GM19324 (cell line): ENCODE results near the gene LCE3E.
"Not testable (repeated sequence)": the region's sequence is repeated elsewhere in the genome, so short reads cannot be mapped to it uniquely, and the experiment has no call there.

Experiments
- ATAC-seq: cut with Tn5 transposase; IDR thresholded peaks from one replicate; pipeline ENCODE4 v1.9.1; 2021; ENCODE audit warnings: mild to moderate bottlenecking, moderate library complexity; ENCODE audit not compliant: unreplicated experiment, low FRiP score

The LCE3E gene

GRCh38 chr1:152566681-152567080 is at the start of gene LCE3E:
Gene LCE3E (minus strand): TSS chr1:152566780. CDS start chr1:152566208, 572 bp downstream.
- ATAC-seq, result no peak

- no peak for ATAC-seq
Measured at GRCh38 chr1:152613511-152613910, 46.9 kb upstream of the LCE3E start, which contains the start of gene LCE3B. Gene LCE3B (plus strand): TSS chr1:152613811. CDS start chr1:152613811, 0 bp downstream.

GRCh38 chr1:152599934-152600333 is 33.4 kb upstream of the LCE3E start, which contains the start of gene LCE3C:
Gene LCE3C (plus strand): TSS chr1:152600234. CDS start chr1:152600732, 498 bp downstream.
- no peak for ATAC-seq

- ATAC-seq, result no peak
Measured at GRCh38 chr1:152596986-152597385, 30.4 kb upstream of the LCE3E start.

GRCh38 chr1:152585586-152585985 is 19.0 kb upstream of the LCE3E start:
- ATAC-seq, result no peak

GRCh38 chr1:152582647-152583046 is 16.1 kb upstream of the LCE3E start:
- no peak for ATAC-seq

- ATAC-seq, result no peak
Measured at GRCh38 chr1:152580433-152580832, 13.9 kb upstream of the LCE3E start, which contains the start of gene LCE3D. Gene LCE3D (minus strand): TSS chr1:152580516. CDS start chr1:152579936, 580 bp downstream.

- not testable (repeated sequence) for ATAC-seq
Measured at GRCh38 chr1:152579526-152579925, 12.9 kb upstream of the LCE3E start.

- no peak for ATAC-seq
Measured at GRCh38 chr1:152577168-152577567, 10.6 kb upstream of the LCE3E start.

- no peak for ATAC-seq
Measured at GRCh38 chr1:152565535-152566215, 905 bp downstream of the LCE3E start.

- ATAC-seq, result no peak
Measured at GRCh38 chr1:152565115-152565514, 1.5 kb downstream of the LCE3E start.

- not testable (repeated sequence) for ATAC-seq
Measured at GRCh38 chr1:152548358-152548757, 18.2 kb downstream of the LCE3E start.

- ATAC-seq, result no peak
Measured at GRCh38 chr1:152546704-152547103, 19.9 kb downstream of the LCE3E start.

- ATAC-seq, result no peak
Measured at GRCh38 chr1:152543820-152544219, 22.8 kb downstream of the LCE3E start.

- no peak for ATAC-seq
Measured at GRCh38 chr1:152539901-152540300, 26.7 kb downstream of the LCE3E start.

- ATAC-seq, result no peak
Measured at GRCh38 chr1:152537496-152537895, 29.1 kb downstream of the LCE3E start.

GRCh38 chr1:152535774-152536173 is 30.8 kb downstream of the LCE3E start:
- no peak for ATAC-seq

GRCh38 chr1:152533327-152533938 is 33.1 kb downstream of the LCE3E start:
- no peak for ATAC-seq

GRCh38 chr1:152525080-152525641 is 41.4 kb downstream of the LCE3E start:
- no peak for ATAC-seq

GRCh38 chr1:152520561-152521090 is 46.0 kb downstream of the LCE3E start:
- ATAC-seq, result no peak

- no peak for ATAC-seq
Measured at GRCh38 chr1:152519851-152520250, 46.7 kb downstream of the LCE3E start.
